Thoracic aorta (tissue), 2 donors: Measurements from ENCODE around the gene PPP2R5A. TPM values are rescaled to one million over a fixed set of nuclear protein-coding genes. Genes with fewer than 3 reads are reported as not detected.

Experiments used
- ATAC-seq: fragments of 150-250 bp; one replicate; pipeline ENCODE4 v1.8.0; 2017; ENCODE audit warnings: low read depth; ENCODE audit not compliant: insufficient number of reproducible peaks, low FRiP score
- DNase-seq: peaks from one replicate; pipeline ENCODE4 v3.0.0-alpha.2; 2020; ENCODE audit warnings: low spot score
- H3K27ac ChIP-seq, 2 donors: fragments of 200-600 bp; sonication (generic); 1 replicate in 1 of 2; 2 replicates in 1 of 2; pipeline ENCODE4 v1.5.1; 2016; ENCODE audit warnings: mild to moderate bottlenecking in 2 of 2, moderate library complexity in 2 of 2
- H3K27me3 ChIP-seq: fragments of 200-600 bp; sonication (generic); replicated peaks from 2 replicates; pipeline ENCODE4 v1.6.0; 2016; ENCODE audit warnings: mild to moderate bottlenecking; ENCODE audit not compliant: insufficient read depth
- H3K36me3 ChIP-seq: fragments of 200-600 bp; sonication (generic); one replicate; pipeline ENCODE4 v1.5.1; 2016
- H3K4me1 ChIP-seq, 2 donors: fragments of 200-600 bp; sonication (generic); 1 replicate in 1 of 2; 2 replicates in 1 of 2; pipeline versions ENCODE4 v1.5.1 to v1.6.0; 2016; ENCODE audit warnings: low read depth in 2 of 2, mild to moderate bottlenecking in 1 of 2; ENCODE audit not compliant: control insufficient read depth in 1 of 2
- H3K4me3 ChIP-seq: fragments of 200-600 bp; sonication (generic); 2 replicates; pipeline ENCODE4 v1.5.1; 2016; ENCODE audit warnings: mild to moderate bottlenecking
- H3K9me3 ChIP-seq: fragments of 200-600 bp; sonication (generic); 2 replicates; pipeline ENCODE4 v1.5.1; 2016
- total RNA-seq, 2 donors: library from RNA; depleted of rRNA; stranded (reverse); fragments of >200 nt; gene quantifications; one replicate each; pipeline versions ENCODE4 v1.1.0 to v1.2.3, GENCODE V29; 2016
- TF ChIP-seq, protein P1 (sequence below): fragments of 200-600 bp; sonication (generic); IDR thresholded peaks from one replicate; pipeline ENCODE4 v1.5.1; 2019; ENCODE audit warnings: antibody characterized with exemption

The PPP2R5A gene
- total RNA-seq, 2 donors from 2014 or later, result 46.1 to 50.6 TPM

DNA sequence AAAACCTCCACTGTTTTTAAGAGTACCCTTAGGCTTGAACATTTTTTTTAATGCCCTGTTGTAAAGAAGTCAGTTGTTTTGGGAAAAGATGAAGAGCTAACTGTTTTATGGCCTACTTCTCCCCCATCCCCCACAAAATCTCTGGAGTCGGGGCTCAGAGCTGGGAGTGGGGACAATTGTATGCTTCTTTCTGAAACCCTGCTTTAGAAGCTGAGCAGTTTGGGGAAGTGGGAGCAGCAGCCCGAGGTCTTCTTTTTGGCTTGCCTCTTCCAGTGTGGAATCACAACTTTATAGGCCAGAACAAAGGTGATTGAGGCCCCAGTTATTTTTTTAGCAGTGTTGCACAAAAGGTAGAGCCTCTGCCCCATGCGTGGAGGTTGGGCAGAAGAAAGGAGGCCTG is 25.2 kb downstream of the PPP2R5A start:
- Histone ChIP-seq H3K9me3 (no peaks in the 10 kb centered on the region), H3K27me3 (no peaks in the 10 kb centered on the region), H3K36me3 (no peaks in the 10 kb centered on the region), H3K27ac (no peak overlapping the region), H3K4me3 (no peak overlapping the region), H3K4me1 (peaks cover 19 to 21% of the 10 kb centered on the region in 2 donors)
- no peak for ATAC-seq
- TF ChIP-seq, protein P1, sequence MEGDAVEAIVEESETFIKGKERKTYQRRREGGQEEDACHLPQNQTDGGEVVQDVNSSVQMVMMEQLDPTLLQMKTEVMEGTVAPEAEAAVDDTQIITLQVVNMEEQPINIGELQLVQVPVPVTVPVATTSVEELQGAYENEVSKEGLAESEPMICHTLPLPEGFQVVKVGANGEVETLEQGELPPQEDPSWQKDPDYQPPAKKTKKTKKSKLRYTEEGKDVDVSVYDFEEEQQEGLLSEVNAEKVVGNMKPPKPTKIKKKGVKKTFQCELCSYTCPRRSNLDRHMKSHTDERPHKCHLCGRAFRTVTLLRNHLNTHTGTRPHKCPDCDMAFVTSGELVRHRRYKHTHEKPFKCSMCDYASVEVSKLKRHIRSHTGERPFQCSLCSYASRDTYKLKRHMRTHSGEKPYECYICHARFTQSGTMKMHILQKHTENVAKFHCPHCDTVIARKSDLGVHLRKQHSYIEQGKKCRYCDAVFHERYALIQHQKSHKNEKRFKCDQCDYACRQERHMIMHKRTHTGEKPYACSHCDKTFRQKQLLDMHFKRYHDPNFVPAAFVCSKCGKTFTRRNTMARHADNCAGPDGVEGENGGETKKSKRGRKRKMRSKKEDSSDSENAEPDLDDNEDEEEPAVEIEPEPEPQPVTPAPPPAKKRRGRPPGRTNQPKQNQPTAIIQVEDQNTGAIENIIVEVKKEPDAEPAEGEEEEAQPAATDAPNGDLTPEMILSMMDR, result no peak
- no peak for DNase-seq

- Histone ChIP-seq H3K4me3 (no peak overlapping the region), H3K4me1 (peaks cover 19 to 30% of the 10 kb centered on the region in 2 donors)
- TF ChIP-seq, protein P1, result no peak
Observed at GRCh38 chr1:212311836-212312497, 26.8 kb downstream of the PPP2R5A start.

DNA sequence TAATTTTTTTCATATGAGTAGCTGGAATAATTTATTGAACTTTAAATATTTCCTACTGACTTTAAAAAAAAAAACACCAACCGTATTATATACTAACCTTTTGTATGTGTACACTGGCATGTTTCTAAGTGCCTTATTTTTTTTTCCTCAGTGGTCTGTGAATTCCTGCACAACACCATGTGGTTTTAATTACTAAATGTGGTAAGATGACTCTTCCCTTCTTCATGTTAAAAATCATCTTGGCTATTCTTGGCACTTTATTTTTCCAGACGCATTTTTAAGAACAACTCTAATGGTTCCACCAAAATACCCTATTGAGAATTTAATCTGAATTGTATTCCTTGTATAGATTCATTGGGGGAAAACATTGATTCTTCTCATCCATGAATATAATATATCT is 28.4 kb downstream of the PPP2R5A start:
- TF ChIP-seq, protein P1, result no peak
- no peak for ATAC-seq
- H3K36me3 ChIP-seq, result no peaks in the 10 kb centered on the region
- no peak for DNase-seq
- H3K27me3 ChIP-seq, result no peaks in the 10 kb centered on the region
- H3K4me1 ChIP-seq, result peaks cover 20 to 47% of the 10 kb centered on the region in 2 donors
- H3K27ac ChIP-seq, result peak overlapping the region; percentile 5 to 36
- no peak overlapping the region for H3K4me3 ChIP-seq
- H3K9me3 ChIP-seq, result no peaks in the 10 kb centered on the region

More at GRCh38 chr1:212311836-212312497, 26.8 kb downstream of the PPP2R5A start:
- no peaks in the 10 kb centered on the region for H3K27me3 ChIP-seq
- H3K9me3 ChIP-seq, result no peaks in the 10 kb centered on the region
- ATAC-seq (no peak), DNase-seq (no peak)
- no peaks in the 10 kb centered on the region for H3K36me3 ChIP-seq
- H3K27ac ChIP-seq, result no peak overlapping the region

GRCh38 chr1:212315184-212315583 is 30.0 kb downstream of the PPP2R5A start:
- Histone ChIP-seq H3K9me3 (no peaks in the 10 kb centered on the region), H3K27ac (no peak overlapping the region), H3K27me3 (no peaks in the 10 kb centered on the region), H3K36me3 (no peaks in the 10 kb centered on the region), H3K4me1 (peaks cover 18 to 47% of the 10 kb centered on the region in 2 donors), H3K4me3 (no peak overlapping the region)
- TF ChIP-seq, protein P1, result no peak
- DNase-seq, result no peak
- no peak for ATAC-seq

DNA sequence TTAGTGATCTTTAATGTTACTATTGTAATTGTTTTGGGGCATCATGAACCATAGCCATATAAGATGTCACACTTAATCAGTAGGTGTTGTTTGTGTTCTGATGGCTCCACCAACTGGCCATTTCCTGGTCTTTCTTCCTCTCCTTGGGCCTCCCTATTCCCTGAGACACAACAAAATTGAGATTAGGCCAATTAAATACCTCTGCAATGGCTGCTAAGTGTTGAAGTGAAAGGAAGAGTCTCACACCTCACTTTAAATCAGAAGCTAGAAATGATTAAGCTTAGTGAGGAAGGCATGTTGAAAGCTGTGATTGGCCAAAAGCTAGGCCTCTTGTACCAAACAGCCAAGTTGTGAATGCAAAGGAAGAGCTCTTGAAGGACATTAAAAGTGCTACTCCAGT is 30.7 kb downstream of the PPP2R5A start:
- Histone ChIP-seq H3K4me3 (no peak overlapping the region), H3K4me1 (peaks cover 18 to 40% of the 10 kb centered on the region in 2 donors), H3K9me3 (no peaks in the 10 kb centered on the region), H3K27ac (no peak overlapping the region), H3K27me3 (no peaks in the 10 kb centered on the region), H3K36me3 (no peaks in the 10 kb centered on the region)
- TF ChIP-seq, protein P1, result no peak
- DNase-seq, result no peak
- no peak for ATAC-seq
